NCI-H2227 (cell line): ENCODE measurements around the gene POLR2C.

Experiments used
- DNase-seq: peaks from one replicate; lab custom pipeline; 2025; ENCODE audit not compliant: unreplicated experiment; lab: John Stamatoyannopoulos, UW

The POLR2C gene

DNA sequence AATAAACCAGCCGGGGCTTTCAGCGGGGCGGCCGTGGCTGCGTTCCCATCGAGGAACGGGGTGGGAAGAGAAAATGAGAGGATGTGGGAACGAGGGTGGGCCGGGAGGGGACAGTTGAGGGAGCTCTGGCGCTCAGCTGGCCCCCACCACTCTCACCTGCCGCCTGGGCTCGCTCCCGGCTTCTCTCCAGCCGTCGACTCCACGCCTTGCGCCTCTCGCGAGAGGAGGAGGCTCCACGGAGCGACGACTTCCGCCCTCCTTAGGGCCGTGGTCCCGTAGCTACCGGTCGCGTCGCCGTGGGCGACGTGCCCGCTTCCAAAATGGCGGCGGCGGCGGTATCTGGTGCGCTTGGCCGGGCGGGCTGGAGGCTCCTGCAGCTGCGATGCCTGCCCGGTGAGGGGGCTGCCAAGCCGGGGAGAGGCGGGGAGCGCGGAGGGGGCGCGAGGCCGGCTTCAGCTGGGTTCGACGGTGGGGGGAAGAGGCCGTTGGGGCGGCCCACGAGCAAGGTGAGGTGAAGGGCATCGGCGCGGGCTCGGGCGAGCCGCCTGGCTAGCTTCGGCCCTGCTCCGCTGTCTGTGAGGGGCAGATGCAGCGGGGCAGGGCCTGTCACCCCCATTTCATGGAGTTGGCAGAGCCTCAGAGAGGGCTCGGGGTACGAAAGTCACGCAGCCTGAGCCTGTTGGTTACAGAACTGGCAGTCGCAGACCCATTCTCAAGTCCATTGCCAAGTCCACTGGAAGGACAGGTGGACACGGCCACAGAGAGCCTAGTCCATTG lies 15.1 kb upstream of the POLR2C start, which contains the start of the genes CIAPIN1 and COQ9:
Gene CIAPIN1 (minus strand): TSS at position 200 of the 777 bp plus-strand sequence. CDS start 6,457 bp downstream, outside the sequence.
Gene COQ9 (plus strand): TSS at position 294 of the 777 bp plus-strand sequence. CDS start 27 bp downstream, at position 321.
- DNase-seq: peak; percentile 95

DNA sequence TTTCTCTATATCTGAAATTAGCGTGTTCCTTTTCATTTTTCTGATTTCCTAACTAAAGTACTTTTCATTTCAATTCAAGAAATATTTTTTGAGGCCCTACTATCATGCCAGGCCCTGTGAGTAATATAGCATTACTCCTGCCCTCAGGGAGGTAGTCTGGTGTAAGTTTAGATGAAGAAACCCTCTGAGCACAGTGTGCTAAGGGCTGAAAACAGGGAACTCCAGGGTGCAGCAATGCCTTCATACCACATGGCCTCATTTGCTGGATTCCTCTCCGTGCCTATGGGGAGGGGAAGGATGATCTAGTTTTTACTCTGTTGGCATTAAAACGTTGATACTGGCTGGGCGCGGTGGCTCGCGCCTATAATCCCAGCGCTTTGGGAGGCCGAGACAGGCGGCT lies 10.5 kb upstream of the POLR2C start:
- DNase-seq: no peak

- DNase-seq: no peak
Measured at GRCh38 chr16:57462978-57463362, 491 bp downstream of the POLR2C start.

- DNase-seq: no peak
Measured at GRCh38 chr16:57464523-57464922, 2.0 kb downstream of the POLR2C start.

- no peak for DNase-seq
Measured at GRCh38 chr16:57468346-57468745, 5.9 kb downstream of the POLR2C start.

DNA sequence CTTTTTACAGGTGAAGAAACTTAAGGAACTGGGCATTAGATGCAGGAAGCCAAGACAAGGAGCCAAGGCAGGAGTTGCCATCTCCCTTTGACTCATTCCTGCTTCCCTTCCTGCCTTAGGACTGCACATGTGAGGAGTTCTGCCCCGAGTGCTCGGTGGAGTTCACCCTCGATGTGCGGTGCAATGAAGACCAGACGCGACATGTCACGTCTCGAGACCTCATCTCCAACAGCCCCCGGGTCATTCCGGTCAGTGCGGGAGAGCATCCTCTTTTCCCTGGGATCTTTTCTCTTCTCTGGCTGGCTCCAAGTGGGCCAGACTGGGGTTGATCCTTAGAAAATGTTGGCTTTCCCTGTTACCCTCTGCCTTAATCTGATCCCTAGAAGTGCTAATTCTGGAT lies 6.6 kb downstream of the POLR2C start:
- no peak for DNase-seq

GRCh38 chr16:57469917-57470470 lies 7.5 kb downstream of the POLR2C start:
- DNase-seq: no peak

GRCh38 chr16:57470711-57471110 lies 8.2 kb downstream of the POLR2C start:
- DNase-seq: no peak

DNA sequence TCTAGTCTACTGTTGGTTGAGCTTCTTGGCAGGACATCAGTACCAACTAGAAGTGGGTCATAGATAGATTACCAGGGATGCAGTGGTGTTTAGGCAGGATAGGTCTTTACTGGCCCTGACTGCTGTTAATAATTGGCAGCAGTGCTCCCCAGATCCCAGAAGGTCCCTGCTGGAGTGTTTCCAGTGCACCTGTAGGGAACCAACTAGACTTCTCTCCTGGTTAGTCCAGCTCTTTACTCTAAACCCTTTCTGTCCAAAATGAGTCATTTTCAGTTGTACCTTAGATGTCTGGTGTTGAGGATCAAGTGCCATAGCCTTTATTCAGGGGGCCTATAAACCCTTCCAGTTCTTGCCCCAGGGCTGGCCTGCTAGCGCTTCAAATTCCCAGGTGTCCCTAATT lies 8.7 kb downstream of the POLR2C start:
- DNase-seq: no peak

GRCh38 chr16:57471852-57472664 lies 9.6 kb downstream of the POLR2C start:
- no peak for DNase-seq

- DNase-seq: no peak
Measured at GRCh38 chr16:57472665-57473060, 10.2 kb downstream of the POLR2C start.

DNA sequence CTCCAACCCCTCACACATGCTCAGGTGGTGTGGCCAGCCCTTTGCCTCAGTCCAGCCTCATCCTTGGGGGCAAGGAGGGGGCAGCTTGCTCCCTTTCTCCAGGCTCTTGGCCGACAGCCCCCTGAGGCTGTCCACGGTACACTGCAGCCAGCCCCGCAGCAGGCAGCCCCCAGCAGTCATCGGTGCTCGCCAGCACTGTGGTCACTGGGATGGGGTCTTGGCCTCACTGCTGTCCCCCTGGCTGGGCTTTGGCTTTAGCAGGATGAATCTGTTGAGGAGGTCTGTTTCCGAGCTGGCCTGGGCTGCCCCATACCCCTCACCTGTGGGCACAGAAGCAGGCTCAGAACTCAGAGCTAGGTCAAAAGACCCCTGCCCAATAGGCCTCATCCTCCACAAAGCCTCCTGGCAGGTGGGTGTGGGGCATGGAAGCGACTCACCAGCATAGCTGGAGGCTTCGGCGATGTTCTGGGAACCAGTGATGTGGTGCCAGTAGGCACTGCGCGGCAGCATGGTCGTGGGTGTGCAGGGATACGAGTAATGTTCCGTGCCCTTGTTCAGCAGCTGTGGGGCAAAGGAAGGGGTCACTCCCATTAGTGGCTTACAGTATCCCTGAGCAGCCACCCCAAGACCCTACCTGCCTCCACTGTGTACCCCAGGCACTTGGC lies 10.8 kb downstream of the POLR2C start:
- DNase-seq: no peak

DNA sequence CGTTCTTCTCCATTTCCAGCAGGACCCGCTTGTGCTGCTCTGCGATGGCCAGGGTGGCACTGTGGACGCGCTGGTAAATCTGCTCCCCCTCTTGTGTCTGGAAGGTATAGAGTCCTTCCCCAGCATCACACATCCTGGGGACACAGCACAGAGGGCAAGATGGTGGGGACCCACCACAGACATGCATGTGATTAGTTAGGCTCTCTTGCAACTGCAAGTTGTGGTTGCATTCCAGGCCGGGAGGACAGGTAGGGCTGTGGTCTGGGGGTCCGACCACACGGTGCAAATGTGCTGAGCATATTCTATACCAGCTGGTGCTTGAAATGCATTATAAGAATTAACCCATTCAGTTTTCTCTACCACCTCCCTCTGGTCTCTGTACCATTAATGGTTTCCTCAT lies 11.4 kb downstream of the POLR2C start:
- no peak for DNase-seq

DNA sequence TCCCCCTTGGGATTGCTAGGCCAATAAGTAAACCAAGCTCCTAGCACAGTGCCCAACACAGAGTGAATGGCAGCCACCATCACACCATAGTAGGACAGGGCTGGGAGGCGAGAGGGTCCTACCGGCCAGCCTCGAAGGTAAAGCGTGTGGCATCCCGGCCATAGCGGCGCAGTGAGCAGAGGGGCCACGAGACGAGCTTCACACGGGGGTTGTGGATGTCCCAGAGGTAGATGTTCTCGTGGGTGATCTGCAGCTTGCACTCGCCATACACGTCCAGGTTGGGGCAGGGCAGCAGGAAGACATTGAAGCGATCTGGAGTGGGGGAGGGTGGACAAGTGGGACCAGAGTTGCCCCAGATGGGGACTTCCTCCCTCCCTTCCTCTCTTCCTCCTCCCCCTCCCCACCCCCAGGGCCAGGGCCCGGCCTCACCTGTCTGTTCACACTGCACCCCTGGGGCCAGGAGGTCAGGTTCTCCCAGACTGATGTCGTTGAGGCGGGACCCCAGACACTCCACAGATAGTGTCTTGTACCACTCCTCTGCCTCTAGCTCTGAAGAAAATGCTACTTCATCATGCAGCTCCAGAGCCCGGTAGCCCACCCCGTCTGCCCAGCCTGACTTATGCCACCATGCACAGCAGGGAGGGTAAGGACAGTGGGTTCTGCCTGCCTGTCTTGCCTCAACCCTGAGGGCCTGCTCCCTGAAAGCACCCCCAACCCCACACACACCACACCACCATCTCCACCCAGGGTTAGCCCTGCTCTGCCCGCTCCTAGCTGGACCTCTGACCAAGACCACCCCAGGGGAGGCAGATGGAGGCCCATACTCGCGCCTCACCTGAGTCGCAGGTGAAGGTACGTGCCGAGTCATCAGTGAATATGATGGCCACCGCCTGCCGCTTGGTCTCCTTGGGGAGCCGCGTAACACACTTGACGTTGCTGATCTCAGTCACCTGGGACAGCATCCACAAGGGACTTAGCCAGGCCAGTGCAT lies 12.5 kb downstream of the POLR2C start:
- DNase-seq: no peak

GRCh38 chr16:57475711-57476339 lies 13.3 kb downstream of the POLR2C start:
- DNase-seq: peak; percentile 68

GRCh38 chr16:57476546-57477410 lies 14.3 kb downstream of the POLR2C start:
- no peak for DNase-seq

- DNase-seq: peak; percentile 64
Measured at GRCh38 chr16:57477531-57478202, 15.2 kb downstream of the POLR2C start.
